CD4-positive, alpha-beta T cell (primary cell): ENCODE data around the gene LRRC45. TPM values are rescaled to one million over a fixed set of nuclear protein-coding genes. Genes with fewer than 3 reads are reported as not detected.
A peak's percentile ranks its signal among the peaks of the same experiment; 100 is the strongest.

Source experiments
- ATAC-seq: fragments of 200-7000 bp; cut with Tn5 transposase; one replicate; pipeline ENCODE4 v1.10.0; 2022; ENCODE audit warnings: mild to moderate bottlenecking; ENCODE audit not compliant: poor library complexity
- CTCF ChIA-PET: fragments of 350-600 bp; sonication (Branson Sonifier 250); formaldehyde crosslinking; loops from one replicate; lab custom pipeline; 2021; ENCODE audit warnings: antibody characterized with exemption, inconsistent platforms; lab: Charles Lee
- POLR2A ChIA-PET: fragments of 350-600 bp; sonication (Branson Sonifier 250); formaldehyde crosslinking; loops from one replicate; lab custom pipeline; 2021; ENCODE audit warnings: antibody characterized with exemption, inconsistent platforms; lab: Charles Lee
- DNase-seq, 14 experiments: peaks; one replicate each; pipeline ENCODE4 v3.0.0-alpha.2; 2013 to 2020; ENCODE audit warnings: mixed read lengths in 2 of 14
- H3K27ac ChIP-seq, 2 donors: one replicate each; pipeline versions ENCODE4 v1.5.1 to v1.7.0; 2013; ENCODE audit warnings: low read length in 2 of 2, low read depth in 1 of 2, mild to moderate bottlenecking in 1 of 2
- H3K27me3 ChIP-seq, 2 experiments: 1 replicate in 1 of 2; 2 replicates in 1 of 2; pipeline versions ENCODE4 v1.6.1 to v1.7.0; 2013; ENCODE audit warnings: low read length in 2 of 2, control low read depth in 1 of 2, mild to moderate bottlenecking in 1 of 2, moderate library complexity in 1 of 2; ENCODE audit not compliant: insufficient read depth in 2 of 2, control insufficient read depth in 1 of 2
- H3K36me3 ChIP-seq: one replicate; pipeline ENCODE4 v1.6.1; 2013; ENCODE audit warnings: low read length, control low read depth; ENCODE audit not compliant: insufficient read depth
- H3K4me1 ChIP-seq: one replicate; pipeline ENCODE4 v1.6.1; 2013; ENCODE audit warnings: low read length, control low read depth; ENCODE audit not compliant: insufficient read depth
- H3K4me3 ChIP-seq: one replicate; pipeline ENCODE4 v1.5.1; 2013; ENCODE audit warnings: mild to moderate bottlenecking, low read length, moderate library complexity
- H3K9me3 ChIP-seq, 2 experiments: 1 replicate in 1 of 2; 2 replicates in 1 of 2; pipeline versions ENCODE4 v1.6.1 to v1.7.0; 2013; ENCODE audit warnings: low read length in 2 of 2, mild to moderate bottlenecking in 2 of 2, control low read depth in 1 of 2, moderate library complexity in 1 of 2; ENCODE audit not compliant: control insufficient read depth in 1 of 2, insufficient read depth in 1 of 2
- H3K27ac Mint-ChIP-seq: one replicate; pipeline ENCODE4 v1.8.0; 2020; ENCODE audit warnings: mixed read lengths
- H3K27me3 Mint-ChIP-seq: one replicate; pipeline ENCODE4 v1.8.0; 2021; ENCODE audit warnings: mixed read lengths
- H3K36me3 Mint-ChIP-seq: one replicate; pipeline ENCODE4 v1.8.0; 2021; ENCODE audit warnings: low read depth, mixed read lengths
- H3K4me1 Mint-ChIP-seq: one replicate; pipeline ENCODE4 v1.8.0; 2021; ENCODE audit warnings: low read depth, mixed read lengths
- H3K4me3 Mint-ChIP-seq: one replicate; pipeline ENCODE4 v1.8.0; 2020; ENCODE audit warnings: mild to moderate bottlenecking, mixed read lengths
- H3K9me3 Mint-ChIP-seq: one replicate; pipeline ENCODE4 v1.8.0; 2020; ENCODE audit warnings: mixed read lengths
- CTCF ChIP-seq: fragments of 200-600 bp; IDR thresholded peaks from one replicate; pipeline ENCODE4 v1.8.0; 2022; ENCODE audit warnings: antibody characterized with exemption, mild to moderate bottlenecking
- intact Hi-C, 2 experiments: fragments of 100-400 bp; cut with DNase I in 1 of 2; cut with micrococcal nuclease in 1 of 2; formaldehyde crosslinking; loops; one replicate each; pipeline versions ENCODE4 v1.15.1 to v1.9.0; 2023 to 2025; cut with DNase I, micrococcal nuclease
- total RNA-seq, 174 experiments: library from RNA in 2 of 174; stranded (reverse) in 2 of 174; gene quantifications; one replicate each; pipeline ENCODE4 v1.2.3 and lab custom pipeline; 2021 to 2026

Gene LRRC45
- total RNA-seq, 2 experiments from 2014 or later: 17.7 to 17.9 TPM

DNA sequence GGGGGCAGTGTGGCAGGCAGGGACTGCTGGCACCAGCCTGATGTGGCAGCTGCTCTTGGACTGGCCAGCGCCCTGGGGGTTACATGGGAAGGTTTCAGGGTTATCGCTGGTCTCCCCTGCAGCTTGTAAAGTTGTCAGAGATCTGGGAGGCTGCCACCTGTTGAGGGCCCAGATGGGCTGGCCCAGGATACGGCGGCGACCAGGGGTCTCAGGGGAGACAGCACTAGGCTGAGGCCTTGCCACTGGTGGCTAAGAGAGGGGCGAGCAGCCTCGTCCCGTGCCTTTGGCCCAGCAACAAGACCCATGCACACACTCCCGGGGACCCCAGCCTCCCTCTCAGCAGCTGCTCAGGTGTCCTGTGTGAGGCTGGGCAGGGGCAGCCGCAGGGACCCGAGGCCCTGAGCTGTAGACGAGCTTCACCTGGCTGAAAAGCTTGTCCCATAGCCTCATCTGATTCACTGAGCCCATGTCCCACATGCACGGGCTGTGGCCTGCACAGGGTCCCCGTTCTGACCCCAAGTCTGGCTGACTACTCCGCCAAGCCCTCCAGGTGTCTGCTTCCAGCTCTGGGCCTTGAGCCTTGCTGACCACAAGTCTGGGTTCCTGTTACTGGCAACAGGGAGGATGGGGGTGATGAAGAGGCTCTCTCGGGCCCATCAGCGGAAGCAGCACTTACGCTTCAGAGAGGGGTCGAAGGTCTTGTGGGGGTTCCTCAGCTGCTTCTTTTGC, 36.3 kb downstream of the LRRC45 start:
- DNase-seq: no peak
- no peak overlapping the region for H3K27ac ChIP-seq
- no peak overlapping the region for H3K4me3 ChIP-seq
- no peaks in the 10 kb centered on the region for H3K27me3 ChIP-seq
- no peak for TF ChIP-seq CTCF
- Mint-ChIP-seq H3K36me3 (peaks cover 27% of the 10 kb centered on the region), H3K4me3 (peak overlapping the region; percentile 25), H3K9me3 (no peaks in the 10 kb centered on the region), H3K4me1 (peaks cover 5% of the 10 kb centered on the region), H3K27me3 (no peaks in the 10 kb centered on the region), H3K27ac (no peak overlapping the region)
- ChIA-PET POLR2A (interaction anchor here (2.0 kb wide), 1 partner anchor 22 kb away, joined by 7 read pairs; the partner anchor contains the start of gene DCXR), CTCF (no interaction called here)
- H3K9me3 ChIP-seq: no peaks in the 10 kb centered on the region
- ATAC-seq: no peak
- H3K4me1 ChIP-seq: peaks cover 16% of the 10 kb centered on the region
- peaks cover 79% of the 10 kb centered on the region for H3K36me3 ChIP-seq
- intact Hi-C loops: no loop called here

DNA sequence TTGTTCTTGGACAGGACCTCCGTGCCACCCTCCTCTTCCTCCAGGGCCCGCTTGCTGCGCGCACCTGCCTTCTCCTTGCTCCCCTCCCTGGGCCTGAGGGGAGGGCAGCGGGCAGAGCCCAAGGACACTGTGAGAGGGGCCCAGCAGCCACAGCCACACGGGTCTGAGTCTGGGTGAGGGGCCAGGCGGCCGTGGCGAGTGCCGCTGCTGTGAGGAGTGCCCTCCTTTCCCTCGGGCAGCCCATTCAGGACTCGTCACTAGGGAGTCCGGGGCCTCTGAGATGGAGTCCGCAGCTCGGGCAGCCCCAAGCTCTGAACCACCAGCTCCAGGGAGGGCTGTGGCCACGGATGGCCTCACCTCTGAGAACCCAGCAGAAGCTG, 36.9 kb downstream of the LRRC45 start:
- Mint-ChIP-seq H3K27ac (no peak overlapping the region), H3K9me3 (no peaks in the 10 kb centered on the region), H3K4me3 (no peak overlapping the region), H3K27me3 (no peaks in the 10 kb centered on the region), H3K36me3 (peaks cover 24% of the 10 kb centered on the region), H3K4me1 (peaks cover 9% of the 10 kb centered on the region)
- H3K4me1 ChIP-seq: peaks cover 19% of the 10 kb centered on the region
- ChIA-PET CTCF (no interaction called here), POLR2A (interaction anchor here (1.3 to 2.0 kb wide), 2 partner anchors 22 to 39 kb away, joined by 3 to 7 read pairs; partner anchors contain the start of genes DCXR and FASN)
- no peaks in the 10 kb centered on the region for H3K9me3 ChIP-seq
- no peak overlapping the region for H3K4me3 ChIP-seq
- intact Hi-C loops: no loop called here
- H3K36me3 ChIP-seq: peaks cover 74% of the 10 kb centered on the region
- H3K27me3 ChIP-seq: no peaks in the 10 kb centered on the region
- H3K27ac ChIP-seq: no peak overlapping the region
- no peak for TF ChIP-seq CTCF
- ATAC-seq: no peak
- DNase-seq: no peak

- CTCF ChIA-PET: no interaction called here
- Histone ChIP-seq H3K36me3 (peaks cover 68% of the 10 kb centered on the region), H3K27ac (no peak overlapping the region), H3K4me1 (peaks cover 22% of the 10 kb centered on the region), H3K9me3 (no peaks in the 10 kb centered on the region), H3K4me3 (no peak overlapping the region), H3K27me3 (no peaks in the 10 kb centered on the region)
- TF ChIP-seq CTCF: no peak
- Mint-ChIP-seq H3K36me3 (peaks cover 21% of the 10 kb centered on the region), H3K27ac (no peak overlapping the region), H3K4me3 (no peak overlapping the region), H3K4me1 (peaks cover 9% of the 10 kb centered on the region), H3K27me3 (no peaks in the 10 kb centered on the region), H3K9me3 (no peaks in the 10 kb centered on the region)
- intact Hi-C loops: no loop called here
- POLR2A ChIA-PET: interaction anchor here (1.3 to 2.0 kb wide), 2 partner anchors 23 to 38 kb away, joined by 3 to 7 read pairs; partner anchors contain the start of genes DCXR and FASN
- DNase-seq (no peak), ATAC-seq (no peak)
Measured at GRCh38 chr17:82060614-82061013, 37.5 kb downstream of the LRRC45 start.
